ENCODE results near the gene ABHD10. TPM values are rescaled to one million over a fixed set of nuclear protein-coding genes. Genes with fewer than 3 reads are reported as not detected.
A peak's percentile ranks its signal among the peaks of the same experiment; 100 is the strongest.

The ABHD10 gene
- total RNA-seq = 10 to 100 TPM; 40.8 to 54.9 (median 50.6) TPM

- peak within 1 kb of the TSS; percentile 46 to 76 (median 74) for H3K27ac ChIP-seq
- H3K9me3 ChIP-seq = no peaks in the 10 kb centered on the region
- peaks cover 8 to 25% of the 10 kb centered on the region in 2 donors for H3K4me1 ChIP-seq
- 2 to 4% methylated on average over 37 to 42 of the region's 61 CpGs for WGBS, 2 donors
- intact Hi-C loops (cut with DNase I) = no loop called here
- DNase-seq = peak; percentile 97 to 98
- H3K4me3 ChIP-seq (replicated peaks in 1 of 3) = peak within 1 kb of the TSS; percentile 49 to 92 (median 61)
- H3K36me3 ChIP-seq = peaks cover 0 to 1% of the 10 kb centered on the region in 2 donors
- H3K27me3 ChIP-seq = no peaks in the 10 kb centered on the region
- peak; percentile 88 to 98 for TF ChIP-seq POLR2A (IDR thresholded peaks at IDR 0.05)
- no peak for TF ChIP-seq CTCF (IDR thresholded peaks at IDR 0.05)
Observed at GRCh38 chr3:111978583-111979433, at the start of gene ABHD10. TSS of gene ABHD10 (plus strand) at chr3:111979026. CDS start at chr3:111979062, 36 bp downstream.

- TF ChIP-seq CTCF (IDR thresholded peaks at IDR 0.05) (no peak), POLR2A (IDR thresholded peaks at IDR 0.05) (no peak)
- H3K4me3 ChIP-seq (replicated peaks in 1 of 3) = no peak overlapping the region
- H3K36me3 ChIP-seq = no peaks in the 10 kb centered on the region
- WGBS, 2 donors = 82 to 87% methylated on average over 2 of the region's 2 CpGs
- DNase-seq = no peak
- H3K27me3 ChIP-seq = no peaks in the 10 kb centered on the region
- H3K4me1 ChIP-seq = peaks cover 0 to under 1% of the 10 kb centered on the region in 2 donors
- no peaks in the 10 kb centered on the region for H3K9me3 ChIP-seq
- intact Hi-C loops (cut with DNase I) = no loop called here
- no peak overlapping the region for H3K27ac ChIP-seq
Observed at GRCh38 chr3:111929484-111929883, 49.3 kb upstream of the ABHD10 start.

- H3K27ac ChIP-seq = no peak overlapping the region
- no peaks in the 10 kb centered on the region for H3K9me3 ChIP-seq
- intact Hi-C loops (cut with DNase I) = no loop called here
- no peak for DNase-seq
- TF ChIP-seq POLR2A (IDR thresholded peaks at IDR 0.05) (no peak), CTCF (IDR thresholded peaks at IDR 0.05) (no peak)
- H3K4me1 ChIP-seq = no peaks in the 10 kb centered on the region
- no peaks in the 10 kb centered on the region for H3K36me3 ChIP-seq
- no peaks in the 10 kb centered on the region for H3K27me3 ChIP-seq
- WGBS, 2 donors = 73 to 78% methylated on average over 3 of the region's 3 CpGs
- no peak overlapping the region for H3K4me3 ChIP-seq (replicated peaks in 1 of 3)
Observed at GRCh38 chr3:111932946-111933345, 45.9 kb upstream of the ABHD10 start.

- DNase-seq = no peak
- no peak overlapping the region for H3K27ac ChIP-seq
- TF ChIP-seq CTCF (IDR thresholded peaks at IDR 0.05) (no peak), POLR2A (IDR thresholded peaks at IDR 0.05) (no peak)
- no peaks in the 10 kb centered on the region for H3K9me3 ChIP-seq
- H3K4me3 ChIP-seq (replicated peaks in 1 of 3) = no peak overlapping the region
- no peaks in the 10 kb centered on the region for H3K27me3 ChIP-seq
- H3K36me3 ChIP-seq = no peaks in the 10 kb centered on the region
- H3K4me1 ChIP-seq = no peaks in the 10 kb centered on the region
- intact Hi-C loops (cut with DNase I) = no loop called here
Observed at GRCh38 chr3:111936191-111936841, 42.5 kb upstream of the ABHD10 start.

- Histone ChIP-seq H3K27ac (no peak overlapping the region), H3K4me3 (replicated peaks in 1 of 3) (no peak overlapping the region), H3K27me3 (no peaks in the 10 kb centered on the region), H3K9me3 (no peaks in the 10 kb centered on the region), H3K36me3 (no peaks in the 10 kb centered on the region), H3K4me1 (no peaks in the 10 kb centered on the region)
- WGBS, 2 donors = 97 to 98% methylated on average over 1 of the region's 1 CpG
- no peak for DNase-seq
- intact Hi-C loops (cut with DNase I) = no loop called here
- TF ChIP-seq POLR2A (IDR thresholded peaks at IDR 0.05) (no peak), CTCF (IDR thresholded peaks at IDR 0.05) (no peak)
Observed at GRCh38 chr3:111936967-111937366, 41.9 kb upstream of the ABHD10 start.

Data from thyroid gland (tissue), 4 donors.